GM12865 (cell line): ENCODE results near the gene AREL1.
A peak's percentile ranks its signal among the peaks of the same experiment; 100 is the strongest.

Experiments
- DNase-seq: peaks from one replicate; pipeline ENCODE4 v3.0.0; 2010; ENCODE audit warnings: low read depth
- H3K4me3 ChIP-seq: 2 replicates; pipeline ENCODE4 v1.5.1; 2011; ENCODE audit warnings: mild to moderate bottlenecking, low read depth, low read length, control low read depth
- TF ChIP-seq, protein P1 (sequence below): IDR thresholded peaks from 2 replicates; pipeline ENCODE4 v1.5.1; 2011; ENCODE audit warnings: low read length, control low read depth, low read depth, inconsistent platforms; ENCODE audit not compliant: insufficient read depth; ENCODE audit errors: missing control alignments

The AREL1 gene

DNA sequence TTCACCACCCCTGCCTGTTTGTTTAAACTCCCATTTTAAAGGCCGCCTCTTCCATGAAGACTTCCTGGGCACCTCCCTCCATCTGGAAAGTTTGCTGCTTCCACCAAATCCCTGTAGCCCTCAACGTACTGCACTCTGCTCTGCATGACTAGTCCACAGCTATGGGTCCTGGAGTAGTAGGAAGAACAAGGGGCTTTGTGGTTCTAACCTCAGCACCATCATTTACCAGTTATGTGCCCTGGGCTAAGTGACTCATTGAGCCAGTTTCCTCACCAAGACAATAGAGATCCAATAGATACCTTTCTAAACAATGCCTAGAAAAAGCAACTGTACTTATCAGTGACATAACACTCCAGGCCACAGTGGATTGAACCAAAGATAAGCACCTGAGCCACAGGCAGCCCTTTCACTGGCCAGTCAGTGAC, 92.4 kb downstream of the AREL1 start:
- no peak overlapping the region for H3K4me3 ChIP-seq
- DNase-seq = no peak
- TF ChIP-seq, protein P1, sequence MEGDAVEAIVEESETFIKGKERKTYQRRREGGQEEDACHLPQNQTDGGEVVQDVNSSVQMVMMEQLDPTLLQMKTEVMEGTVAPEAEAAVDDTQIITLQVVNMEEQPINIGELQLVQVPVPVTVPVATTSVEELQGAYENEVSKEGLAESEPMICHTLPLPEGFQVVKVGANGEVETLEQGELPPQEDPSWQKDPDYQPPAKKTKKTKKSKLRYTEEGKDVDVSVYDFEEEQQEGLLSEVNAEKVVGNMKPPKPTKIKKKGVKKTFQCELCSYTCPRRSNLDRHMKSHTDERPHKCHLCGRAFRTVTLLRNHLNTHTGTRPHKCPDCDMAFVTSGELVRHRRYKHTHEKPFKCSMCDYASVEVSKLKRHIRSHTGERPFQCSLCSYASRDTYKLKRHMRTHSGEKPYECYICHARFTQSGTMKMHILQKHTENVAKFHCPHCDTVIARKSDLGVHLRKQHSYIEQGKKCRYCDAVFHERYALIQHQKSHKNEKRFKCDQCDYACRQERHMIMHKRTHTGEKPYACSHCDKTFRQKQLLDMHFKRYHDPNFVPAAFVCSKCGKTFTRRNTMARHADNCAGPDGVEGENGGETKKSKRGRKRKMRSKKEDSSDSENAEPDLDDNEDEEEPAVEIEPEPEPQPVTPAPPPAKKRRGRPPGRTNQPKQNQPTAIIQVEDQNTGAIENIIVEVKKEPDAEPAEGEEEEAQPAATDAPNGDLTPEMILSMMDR = no peak

DNA sequence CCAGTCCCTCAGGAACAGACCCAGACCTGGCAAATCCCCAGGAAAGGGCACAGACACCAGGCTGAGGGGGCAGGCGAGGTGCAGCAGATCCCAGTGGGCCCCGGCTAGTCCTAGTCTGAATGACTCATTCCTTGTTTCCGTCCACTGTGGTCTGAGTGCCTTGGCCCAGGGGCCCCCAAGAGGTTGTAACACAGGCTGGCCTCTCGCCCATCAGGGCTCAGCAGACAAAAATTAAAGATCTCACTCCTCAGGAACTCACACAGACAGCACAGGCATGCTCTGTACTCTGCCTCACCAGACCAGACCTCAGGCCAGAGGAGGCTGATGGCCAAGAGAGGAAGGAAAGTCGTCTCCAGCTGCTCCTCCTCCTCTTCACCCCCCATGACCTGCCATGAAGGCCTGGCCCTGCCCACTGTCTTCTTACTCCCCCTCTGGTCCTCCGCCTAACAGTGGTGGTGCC, 93.2 kb downstream of the AREL1 start:
- no peak overlapping the region for H3K4me3 ChIP-seq
- TF ChIP-seq, protein P1 = no peak
- DNase-seq = no peak

DNA sequence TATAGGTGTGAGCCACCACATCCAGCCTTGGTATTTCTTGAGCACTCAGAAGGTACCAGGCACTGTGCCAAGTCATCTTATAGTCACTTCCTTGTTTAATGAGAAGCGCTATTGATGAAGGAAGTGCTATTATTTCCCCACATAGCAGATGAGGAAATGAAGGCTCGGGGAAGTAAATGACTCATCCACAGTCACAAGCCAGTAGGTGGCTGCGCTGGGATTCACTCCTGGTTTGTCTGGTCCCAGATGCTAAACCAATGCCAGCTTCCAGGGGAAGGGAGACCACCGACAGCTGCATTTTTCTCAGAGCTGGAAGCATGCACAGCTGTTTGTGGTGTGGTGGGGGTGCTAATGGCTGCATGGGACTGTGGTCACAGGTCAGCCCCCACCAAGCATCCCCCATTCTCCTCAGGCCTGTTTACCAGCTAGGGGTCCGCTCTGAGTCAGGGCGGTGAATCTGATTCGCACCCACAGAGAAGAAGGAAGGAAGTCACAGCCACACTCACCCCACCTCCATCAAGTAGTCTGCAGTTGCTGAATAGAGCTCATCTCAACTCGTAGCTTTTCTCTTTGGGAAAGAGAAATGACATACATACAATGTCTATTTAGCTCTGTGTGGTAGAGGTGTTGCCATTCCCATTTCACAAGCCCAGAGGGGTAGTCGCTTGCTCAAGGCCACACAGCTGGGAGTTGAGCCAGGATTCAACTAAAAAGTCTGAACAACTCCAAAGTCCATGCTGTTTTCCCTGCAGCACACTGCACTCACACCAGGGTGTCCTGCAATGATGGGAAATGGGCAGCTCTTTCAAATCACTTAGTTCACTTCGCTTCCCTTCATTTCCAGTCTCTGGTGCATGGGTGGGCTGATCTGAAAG, 94.6 kb downstream of the AREL1 start:
- TF ChIP-seq, protein P1 = no peak
- peak; percentile 43 for DNase-seq
- no peak overlapping the region for H3K4me3 ChIP-seq

DNA sequence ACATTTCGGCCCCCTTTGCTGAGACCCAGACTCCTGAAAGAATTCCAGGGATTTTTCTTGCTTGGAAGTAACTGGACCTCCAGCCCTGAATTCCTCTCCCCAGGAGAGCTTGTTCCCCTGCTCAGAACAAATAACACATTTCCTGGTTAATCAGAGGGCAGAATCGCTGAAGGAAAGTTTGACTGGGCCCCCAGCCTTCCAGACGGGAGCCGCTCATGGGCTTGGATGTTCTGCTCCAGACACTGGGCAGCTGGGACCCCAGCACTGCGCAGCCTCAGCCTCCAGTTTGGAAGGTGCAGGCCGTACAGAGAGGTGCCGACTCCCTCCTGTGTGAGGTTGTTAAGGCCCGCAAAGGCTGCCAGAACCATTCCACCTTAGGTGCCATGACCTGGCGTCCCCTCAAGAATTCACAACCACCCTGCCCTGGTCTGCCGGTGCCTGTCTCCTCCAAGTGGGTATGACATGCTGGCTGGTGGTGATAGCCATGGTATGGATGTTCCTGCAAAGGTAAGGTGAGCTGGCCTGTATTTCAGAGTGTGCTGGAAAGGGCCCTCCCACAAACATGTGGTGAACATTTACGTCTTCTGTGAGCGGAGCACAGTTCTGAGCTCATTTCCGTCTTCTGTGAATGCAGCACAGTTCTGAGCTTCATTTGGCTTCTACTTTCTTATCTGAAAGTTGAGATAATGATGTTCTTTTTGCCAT, 95.7 kb downstream of the AREL1 start:
- no peak overlapping the region for H3K4me3 ChIP-seq
- TF ChIP-seq, protein P1 = no peak
- DNase-seq = no peak

DNA sequence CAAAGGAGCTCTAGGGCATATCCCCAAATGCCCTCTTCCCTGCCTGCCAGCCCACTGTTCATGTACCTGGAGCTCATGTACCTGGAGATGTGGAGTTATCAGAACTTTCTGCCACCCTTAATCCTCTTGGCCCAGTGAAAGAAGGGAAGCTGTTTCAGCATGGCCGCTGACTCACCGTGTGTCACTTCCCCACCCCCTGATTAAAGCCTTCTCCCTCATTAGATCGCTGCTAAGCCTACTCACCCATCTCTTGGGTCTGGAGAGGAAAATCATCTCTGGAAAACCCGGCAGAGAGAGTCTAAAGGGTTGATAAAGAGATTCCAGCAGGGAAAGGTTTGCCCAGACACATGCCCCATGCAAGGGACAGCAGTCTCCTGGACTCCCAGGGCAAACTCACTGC, 96.4 kb downstream of the AREL1 start:
- no peak overlapping the region for H3K4me3 ChIP-seq
- TF ChIP-seq, protein P1 = no peak
- DNase-seq = no peak

DNA sequence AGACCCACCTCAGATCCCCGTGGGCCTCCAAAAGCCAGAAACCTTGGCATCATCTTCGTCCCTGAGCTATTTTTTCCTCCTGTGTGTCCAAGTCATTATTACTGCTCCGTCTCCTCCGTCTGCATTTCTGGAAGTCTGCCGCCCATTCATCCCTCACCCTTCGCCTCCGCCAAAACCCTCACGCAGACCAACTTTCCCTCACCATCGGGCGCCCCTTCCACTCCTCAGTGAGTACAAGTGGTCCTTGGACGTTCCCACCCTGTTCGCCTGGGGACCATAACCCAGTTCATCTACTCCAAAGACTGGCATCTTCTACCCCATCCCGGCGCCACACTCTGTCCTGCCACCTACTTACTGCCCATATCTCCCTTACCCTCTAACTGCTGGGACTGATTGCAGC, 97.1 kb downstream of the AREL1 start:
- no peak overlapping the region for H3K4me3 ChIP-seq
- no peak for DNase-seq
- TF ChIP-seq, protein P1 = no peak
